IPS-15b (cell line): ENCODE measurements around the gene COL1A1.
A peak's percentile ranks its signal among the peaks of the same experiment; 100 is the strongest.

ENCODE experiments used
- H3K27me3 ChIP-seq: one replicate; pipeline ENCODE4 v1.6.1; 2013; ENCODE audit warnings: low read length; ENCODE audit not compliant: control insufficient read depth, insufficient read depth
- H3K36me3 ChIP-seq: one replicate; pipeline ENCODE4 v1.6.1; 2013; ENCODE audit warnings: low read length; ENCODE audit not compliant: control insufficient read depth, insufficient read depth
- H3K4me1 ChIP-seq: one replicate; pipeline ENCODE4 v1.6.1; 2013; ENCODE audit warnings: mild to moderate bottlenecking, low read length; ENCODE audit not compliant: control insufficient read depth, insufficient read depth
- H3K4me3 ChIP-seq: one replicate; pipeline ENCODE4 v1.5.1; 2013; ENCODE audit warnings: low read depth, low read length
- H3K9ac ChIP-seq: one replicate; pipeline ENCODE4 v1.6.1; 2013; ENCODE audit warnings: low read depth, mild to moderate bottlenecking, low read length
- H3K9me3 ChIP-seq: one replicate; pipeline ENCODE4 v1.6.1; 2013; ENCODE audit warnings: mild to moderate bottlenecking, low read length; ENCODE audit not compliant: control insufficient read depth, insufficient read depth

Gene COL1A1

GRCh38 chr17:50211249-50212120 lies 10.1 kb upstream of the COL1A1 start:
- Histone ChIP-seq H3K36me3 (no peaks in the 10 kb centered on the region), H3K9ac (no peak overlapping the region), H3K27me3 (no peaks in the 10 kb centered on the region), H3K9me3 (no peaks in the 10 kb centered on the region), H3K4me1 (peaks cover 38% of the 10 kb centered on the region), H3K4me3 (peak overlapping the region; percentile 18)

- Histone ChIP-seq H3K4me3 (peak overlapping the region; percentile 30), H3K9me3 (no peaks in the 10 kb centered on the region), H3K9ac (peak overlapping the region; percentile 60), H3K27me3 (peaks cover 2% of the 10 kb centered on the region), H3K4me1 (peaks cover 38% of the 10 kb centered on the region), H3K36me3 (no peaks in the 10 kb centered on the region)
Measured at GRCh38 chr17:50210240-50211225, 9.1 kb upstream of the COL1A1 start.

- Histone ChIP-seq H3K4me1 (peaks cover 38% of the 10 kb centered on the region), H3K27me3 (peaks cover 11% of the 10 kb centered on the region), H3K36me3 (no peaks in the 10 kb centered on the region), H3K4me3 (peak overlapping the region; percentile 23), H3K9ac (peak overlapping the region; percentile 60), H3K9me3 (no peaks in the 10 kb centered on the region)
Measured at GRCh38 chr17:50209472-50210239, 8.2 kb upstream of the COL1A1 start.

- H3K36me3 ChIP-seq: no peaks in the 10 kb centered on the region
- no peak overlapping the region for H3K4me3 ChIP-seq
- H3K27me3 ChIP-seq: peaks cover 13% of the 10 kb centered on the region
- peaks cover 38% of the 10 kb centered on the region for H3K4me1 ChIP-seq
- no peaks in the 10 kb centered on the region for H3K9me3 ChIP-seq
- no peak overlapping the region for H3K9ac ChIP-seq
Measured at GRCh38 chr17:50209133-50209471, 7.7 kb upstream of the COL1A1 start.

- Histone ChIP-seq H3K9ac (no peak overlapping the region), H3K9me3 (no peaks in the 10 kb centered on the region), H3K4me3 (no peak overlapping the region), H3K36me3 (no peaks in the 10 kb centered on the region), H3K4me1 (peaks cover 38% of the 10 kb centered on the region), H3K27me3 (peaks cover 16% of the 10 kb centered on the region)
Measured at GRCh38 chr17:50208611-50209061, 7.2 kb upstream of the COL1A1 start.

- no peaks in the 10 kb centered on the region for H3K36me3 ChIP-seq
- peaks cover 16% of the 10 kb centered on the region for H3K27me3 ChIP-seq
- H3K9ac ChIP-seq: no peak overlapping the region
- peaks cover 38% of the 10 kb centered on the region for H3K4me1 ChIP-seq
- no peaks in the 10 kb centered on the region for H3K9me3 ChIP-seq
- H3K4me3 ChIP-seq: no peak overlapping the region
Measured at GRCh38 chr17:50207792-50208567, 6.5 kb upstream of the COL1A1 start.

GRCh38 chr17:50207315-50207714 lies 5.9 kb upstream of the COL1A1 start:
- Histone ChIP-seq H3K27me3 (peaks cover 20% of the 10 kb centered on the region), H3K4me3 (no peak overlapping the region), H3K4me1 (peaks cover 35% of the 10 kb centered on the region), H3K9me3 (no peaks in the 10 kb centered on the region), H3K9ac (no peak overlapping the region), H3K36me3 (no peaks in the 10 kb centered on the region)

GRCh38 chr17:50206604-50207293 lies 5.3 kb upstream of the COL1A1 start:
- H3K9me3 ChIP-seq: no peaks in the 10 kb centered on the region
- H3K4me1 ChIP-seq: peaks cover 30% of the 10 kb centered on the region
- H3K36me3 ChIP-seq: no peaks in the 10 kb centered on the region
- H3K9ac ChIP-seq: no peak overlapping the region
- H3K4me3 ChIP-seq: no peak overlapping the region
- H3K27me3 ChIP-seq: peaks cover 25% of the 10 kb centered on the region

- Histone ChIP-seq H3K4me3 (no peak overlapping the region), H3K9ac (no peak overlapping the region), H3K4me1 (peaks cover 24% of the 10 kb centered on the region), H3K9me3 (no peaks in the 10 kb centered on the region), H3K27me3 (peaks cover 31% of the 10 kb centered on the region), H3K36me3 (no peaks in the 10 kb centered on the region)
Measured at GRCh38 chr17:50205963-50206505, 4.6 kb upstream of the COL1A1 start.
